HEK293 (cell line): ENCODE data around the gene SNHG17.

ENCODE experiments used
- AEBP2 ChIP-seq: fragments of 450-650 bp; formaldehyde crosslinking; IDR thresholded peaks from 2 replicates; pipeline ENCODE4 v1.5.1; 2016; ENCODE audit warnings: missing biosample characterization, missing genetic modification characterization, borderline replicate concordance
- CTCF ChIP-seq: fragments of 450-650 bp; formaldehyde crosslinking; IDR thresholded peaks from 2 replicates; pipeline ENCODE4 v1.5.1; 2016; ENCODE audit warnings: missing biosample characterization, missing genetic modification characterization
- EGR2 ChIP-seq: fragments of 450-650 bp; formaldehyde crosslinking; IDR thresholded peaks from 2 replicates; pipeline ENCODE4 v1.5.1; 2016; ENCODE audit warnings: low read depth, missing biosample characterization, missing genetic modification characterization
- GLIS2 ChIP-seq: fragments of 450-650 bp; formaldehyde crosslinking; IDR thresholded peaks from 2 replicates; pipeline ENCODE4 v1.5.1; 2016; ENCODE audit warnings: missing biosample characterization, missing genetic modification characterization
- IKZF3 ChIP-seq: fragments of 450-650 bp; IDR thresholded peaks from 2 replicates; pipeline ENCODE4 v1.5.0; 2018; ENCODE audit warnings: missing biosample characterization, mild to moderate bottlenecking, missing genetic modification characterization, moderate library complexity
- KLF16 ChIP-seq: fragments of 450-650 bp; formaldehyde crosslinking; IDR thresholded peaks from 2 replicates; pipeline ENCODE4 v1.5.1; 2017; ENCODE audit warnings: missing biosample characterization, missing genetic modification characterization
- KLF8 ChIP-seq: fragments of 450-650 bp; formaldehyde crosslinking; IDR thresholded peaks from 2 replicates; pipeline ENCODE4 v1.5.1; 2016; ENCODE audit warnings: missing biosample characterization, missing genetic modification characterization
- SP2 ChIP-seq: fragments of 450-650 bp; formaldehyde crosslinking; IDR thresholded peaks from 2 replicates; pipeline ENCODE4 v1.5.1; 2016; ENCODE audit warnings: missing biosample characterization, missing genetic modification characterization
- SP3 ChIP-seq: fragments of 450-650 bp; formaldehyde crosslinking; IDR thresholded peaks from 2 replicates; pipeline ENCODE4 v1.5.1; 2016; ENCODE audit warnings: missing biosample characterization, missing genetic modification characterization
- TRIM28 ChIP-seq: IDR thresholded peaks from 2 replicates; pipeline ENCODE4 v1.6.1; 2011; ENCODE audit warnings: low read length, control low read depth, borderline replicate concordance
- ZBTB11 ChIP-seq: fragments of 450-650 bp; formaldehyde crosslinking; conservative IDR thresholded peaks from 2 replicates; pipeline ENCODE4 v1.5.1; 2016; ENCODE audit warnings: low read depth, missing biosample characterization, missing genetic modification characterization
- ZBTB20 ChIP-seq: fragments of 450-650 bp; formaldehyde crosslinking; IDR thresholded peaks from 2 replicates; pipeline ENCODE4 v1.5.1; 2016; ENCODE audit warnings: missing biosample characterization, missing genetic modification characterization
- ZNF148 ChIP-seq: fragments of 450-650 bp; formaldehyde crosslinking; IDR thresholded peaks from 2 replicates; pipeline ENCODE4 v1.5.0; 2017; ENCODE audit warnings: missing biosample characterization, missing genetic modification characterization, borderline replicate concordance
- ZNF354C ChIP-seq: fragments of 450-650 bp; formaldehyde crosslinking; IDR thresholded peaks from 2 replicates; pipeline ENCODE4 v1.5.1; 2016; ENCODE audit warnings: missing biosample characterization, missing genetic modification characterization, low read depth, borderline replicate concordance
- ZNF366 ChIP-seq: fragments of 450-650 bp; formaldehyde crosslinking; conservative IDR thresholded peaks from 2 replicates; pipeline ENCODE4 v1.5.1; 2016; ENCODE audit warnings: missing biosample characterization, missing genetic modification characterization
- ZNF561 ChIP-seq: fragments of 450-650 bp; IDR thresholded peaks from 2 replicates; pipeline ENCODE4 v1.5.1; 2018; ENCODE audit warnings: missing biosample characterization, missing genetic modification characterization, borderline replicate concordance
- ZNF596 ChIP-seq: fragments of 450-650 bp; IDR thresholded peaks from 2 replicates; pipeline ENCODE4 v1.5.0; 2018; ENCODE audit warnings: missing biosample characterization, mild to moderate bottlenecking, missing genetic modification characterization, moderate library complexity
- ZNF600 ChIP-seq: fragments of 450-650 bp; formaldehyde crosslinking; IDR thresholded peaks from 2 replicates; pipeline ENCODE4 v1.5.1; 2016; ENCODE audit warnings: missing biosample characterization, missing genetic modification characterization
- ZNF677 ChIP-seq: fragments of 450-650 bp; IDR thresholded peaks from 2 replicates; pipeline ENCODE4 v1.5.0; 2018; ENCODE audit warnings: missing biosample characterization, mild to moderate bottlenecking, missing genetic modification characterization, moderate library complexity
- ZSCAN30 ChIP-seq: fragments of 450-650 bp; IDR thresholded peaks from 2 replicates; pipeline ENCODE4 v1.5.1; 2018; ENCODE audit warnings: missing biosample characterization, mild to moderate bottlenecking, missing genetic modification characterization, moderate library complexity
- TF ChIP-seq, protein P1 (sequence below): fragments of 450-650 bp; formaldehyde crosslinking; IDR thresholded peaks from 2 replicates; pipeline ENCODE4 v1.5.1; 2016; ENCODE audit warnings: missing biosample characterization, missing genetic modification characterization
- TF ChIP-seq, protein P2 (sequence below): fragments of 450-650 bp; formaldehyde crosslinking; IDR thresholded peaks from 2 replicates; pipeline ENCODE4 v1.5.1; 2016; ENCODE audit warnings: missing biosample characterization, missing genetic modification characterization
- TF ChIP-seq, protein P3 (sequence below): fragments of 450-650 bp; formaldehyde crosslinking; IDR thresholded peaks from 2 replicates; pipeline ENCODE4 v1.5.1; 2016; ENCODE audit warnings: missing biosample characterization, missing genetic modification characterization, low read depth

Gene SNHG17

DNA sequence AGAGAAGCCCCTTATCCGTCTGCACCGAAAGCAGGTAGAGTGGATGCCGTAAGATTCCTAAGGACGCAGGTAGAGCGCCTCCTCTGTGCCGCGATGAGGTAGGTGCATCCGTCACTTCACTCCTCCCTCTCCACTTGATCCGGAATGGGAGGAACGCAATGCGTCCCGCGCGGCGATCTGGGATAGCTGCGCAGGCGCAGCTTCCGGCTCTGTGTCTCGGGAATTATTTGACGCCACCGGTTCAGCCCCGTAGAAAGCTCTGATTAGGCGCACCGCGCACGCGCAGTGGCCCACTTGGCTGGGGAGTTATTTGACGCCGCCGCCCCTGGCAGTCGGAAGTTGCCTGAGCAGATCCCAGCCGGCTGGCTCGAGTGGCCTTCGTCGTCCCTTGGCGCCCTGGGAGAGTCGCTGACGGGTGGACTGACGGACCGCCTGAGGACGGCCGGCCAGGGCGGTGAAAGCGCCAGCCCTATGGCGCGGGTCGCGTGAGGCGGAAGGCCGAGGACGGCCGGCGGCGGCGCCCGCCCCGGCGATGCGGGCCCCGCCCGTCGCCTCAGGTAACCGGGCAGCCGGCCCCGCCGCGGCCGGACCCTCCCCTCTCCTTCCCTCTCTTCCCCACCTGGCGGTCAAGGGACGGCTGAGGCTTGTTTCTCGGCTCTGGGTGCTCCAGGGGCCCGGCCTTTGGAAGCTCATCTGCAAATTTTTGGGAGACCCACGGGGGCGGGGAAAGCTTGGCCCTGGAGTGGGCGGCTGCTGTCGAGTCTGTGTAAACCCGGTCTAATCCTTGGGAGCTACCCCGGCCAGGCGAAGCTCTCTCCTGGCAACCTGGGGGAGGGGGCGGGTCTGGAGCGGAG, 37.6 kb upstream of the SNHG17 start, which contains the start of gene RALGAPB (continued):
- TF ChIP-seq, protein P1, sequence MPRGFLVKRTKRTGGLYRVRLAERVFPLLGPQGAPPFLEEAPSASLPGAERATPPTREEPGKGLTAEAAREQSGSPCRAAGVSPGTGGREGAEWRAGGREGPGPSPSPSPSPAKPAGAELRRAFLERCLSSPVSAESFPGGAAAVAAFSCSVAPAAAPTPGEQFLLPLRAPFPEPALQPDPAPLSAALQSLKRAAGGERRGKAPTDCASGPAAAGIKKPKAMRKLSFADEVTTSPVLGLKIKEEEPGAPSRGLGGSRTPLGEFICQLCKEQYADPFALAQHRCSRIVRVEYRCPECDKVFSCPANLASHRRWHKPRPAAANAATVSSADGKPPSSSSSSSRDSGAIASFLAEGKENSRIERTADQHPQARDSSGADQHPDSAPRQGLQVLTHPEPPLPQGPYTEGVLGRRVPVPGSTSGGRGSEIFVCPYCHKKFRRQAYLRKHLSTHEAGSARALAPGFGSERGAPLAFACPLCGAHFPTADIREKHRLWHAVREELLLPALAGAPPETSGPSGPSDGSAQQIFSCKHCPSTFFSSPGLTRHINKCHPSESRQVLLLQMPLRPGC (tag by site-specific recombination): peak; percentile 67; the same call in 1 of the 2 replicates
- TF ChIP-seq, protein P2, sequence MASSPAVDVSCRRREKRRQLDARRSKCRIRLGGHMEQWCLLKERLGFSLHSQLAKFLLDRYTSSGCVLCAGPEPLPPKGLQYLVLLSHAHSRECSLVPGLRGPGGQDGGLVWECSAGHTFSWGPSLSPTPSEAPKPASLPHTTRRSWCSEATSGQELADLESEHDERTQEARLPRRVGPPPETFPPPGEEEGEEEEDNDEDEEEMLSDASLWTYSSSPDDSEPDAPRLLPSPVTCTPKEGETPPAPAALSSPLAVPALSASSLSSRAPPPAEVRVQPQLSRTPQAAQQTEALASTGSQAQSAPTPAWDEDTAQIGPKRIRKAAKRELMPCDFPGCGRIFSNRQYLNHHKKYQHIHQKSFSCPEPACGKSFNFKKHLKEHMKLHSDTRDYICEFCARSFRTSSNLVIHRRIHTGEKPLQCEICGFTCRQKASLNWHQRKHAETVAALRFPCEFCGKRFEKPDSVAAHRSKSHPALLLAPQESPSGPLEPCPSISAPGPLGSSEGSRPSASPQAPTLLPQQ (tag by site-specific recombination): peak; percentile 56; the same call in 1 of the 2 replicates
- TF ChIP-seq ZNF148 (tag by site-specific recombination) (no peak), ZNF677 (tag by site-specific recombination) (0 out of 2 replicates have a peak, but pooled peaks have one; percentile 7), EGR2 (tag by site-specific recombination) (peak; percentile 40), KLF16 (peak; percentile 63), GLIS2 (tag by site-specific recombination) (0 out of 2 replicates have a peak, but pooled peaks have one; percentile 60), CTCF (tag by site-specific recombination) (peak; percentile 97), ZNF596 (no peak), SP3 (tag by site-specific recombination) (peak; percentile 73), ZBTB11 (tag by site-specific recombination) (peak; percentile 93), SP2 (tag by site-specific recombination) (peak; percentile 84), TRIM28 (0 out of 2 replicates have a peak, but pooled peaks have one; percentile 24), ZNF366 (tag by site-specific recombination) (peak; percentile 100), AEBP2 (no peak), ZNF561 (tag by site-specific recombination) (peak; percentile 53; the same call in 1 of the 2 replicates), KLF8 (peak; percentile 64), ZSCAN30 (peak; percentile 52; the same call in 1 of the 2 replicates), ZNF600 (peak; percentile 99), ZNF354C (tag by site-specific recombination) (no peak), ZBTB20 (tag by site-specific recombination) (peak; percentile 49; the same call in 1 of the 2 replicates), IKZF3 (tag by site-specific recombination) (peak; percentile 99)
- TF ChIP-seq, protein P3, sequence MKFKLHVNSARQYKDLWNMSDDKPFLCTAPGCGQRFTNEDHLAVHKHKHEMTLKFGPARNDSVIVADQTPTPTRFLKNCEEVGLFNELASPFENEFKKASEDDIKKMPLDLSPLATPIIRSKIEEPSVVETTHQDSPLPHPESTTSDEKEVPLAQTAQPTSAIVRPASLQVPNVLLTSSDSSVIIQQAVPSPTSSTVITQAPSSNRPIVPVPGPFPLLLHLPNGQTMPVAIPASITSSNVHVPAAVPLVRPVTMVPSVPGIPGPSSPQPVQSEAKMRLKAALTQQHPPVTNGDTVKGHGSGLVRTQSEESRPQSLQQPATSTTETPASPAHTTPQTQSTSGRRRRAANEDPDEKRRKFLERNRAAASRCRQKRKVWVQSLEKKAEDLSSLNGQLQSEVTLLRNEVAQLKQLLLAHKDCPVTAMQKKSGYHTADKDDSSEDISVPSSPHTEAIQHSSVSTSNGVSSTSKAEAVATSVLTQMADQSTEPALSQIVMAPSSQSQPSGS (tag by site-specific recombination): peak; percentile 23; the same call in 1 of the 2 replicates
